NCI-H1417 treated with DMSO at 0.1 percent for 48 hours (cell line): ENCODE results near the gene AIF1.

Experiments used
- DNase-seq: peaks from one replicate; lab custom pipeline; 2025; lab: John Stamatoyannopoulos, UW

Gene AIF1

DNA sequence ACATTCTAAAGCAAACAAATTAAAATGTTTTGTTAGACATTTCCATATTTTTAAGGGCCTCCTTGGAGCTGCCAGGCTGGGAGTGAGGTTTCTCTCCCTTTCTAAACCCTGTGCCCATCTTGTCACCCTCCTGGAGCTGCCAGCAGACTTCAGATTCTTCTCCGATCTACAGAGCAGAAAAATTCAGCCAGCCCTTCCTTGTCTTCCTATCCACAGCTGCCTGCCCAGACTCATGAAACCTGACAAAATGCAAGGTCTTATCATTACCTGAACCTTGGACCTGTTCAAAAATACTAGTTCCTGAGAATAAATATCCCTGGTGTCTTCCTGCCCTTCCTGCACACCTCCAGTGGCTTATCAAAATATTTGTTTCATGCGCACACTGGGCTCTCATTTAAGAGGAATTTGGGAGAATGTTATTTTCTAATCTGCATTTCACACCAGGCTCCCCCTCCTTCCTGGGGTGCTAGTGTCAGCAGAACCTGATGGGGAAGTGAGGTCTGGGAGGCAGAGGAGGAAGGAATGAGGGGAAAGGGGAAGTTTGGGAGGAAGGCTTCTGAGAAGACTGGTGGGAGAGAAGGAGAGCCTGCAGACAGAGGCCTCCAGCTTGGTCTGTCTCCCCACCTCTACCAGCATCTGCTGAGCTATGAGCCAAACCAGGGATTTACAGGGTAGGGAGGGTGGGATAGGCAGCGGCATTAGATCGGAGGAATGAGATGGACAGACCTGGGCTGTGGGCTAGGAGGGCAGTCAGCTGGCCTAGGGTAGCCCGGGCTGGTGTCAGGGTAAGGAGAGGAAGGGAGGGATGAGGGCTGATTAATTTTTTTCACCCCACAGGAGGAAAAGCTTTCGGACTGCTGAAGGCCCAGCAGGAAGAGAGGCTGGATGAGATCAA lies at the start of gene AIF1:
Gene AIF1, plus strand, starts transcription at position 551 of the 895 bp plus-strand sequence. Its CDS starts 96 bp downstream, at position 647.
- no peak for DNase-seq

DNA sequence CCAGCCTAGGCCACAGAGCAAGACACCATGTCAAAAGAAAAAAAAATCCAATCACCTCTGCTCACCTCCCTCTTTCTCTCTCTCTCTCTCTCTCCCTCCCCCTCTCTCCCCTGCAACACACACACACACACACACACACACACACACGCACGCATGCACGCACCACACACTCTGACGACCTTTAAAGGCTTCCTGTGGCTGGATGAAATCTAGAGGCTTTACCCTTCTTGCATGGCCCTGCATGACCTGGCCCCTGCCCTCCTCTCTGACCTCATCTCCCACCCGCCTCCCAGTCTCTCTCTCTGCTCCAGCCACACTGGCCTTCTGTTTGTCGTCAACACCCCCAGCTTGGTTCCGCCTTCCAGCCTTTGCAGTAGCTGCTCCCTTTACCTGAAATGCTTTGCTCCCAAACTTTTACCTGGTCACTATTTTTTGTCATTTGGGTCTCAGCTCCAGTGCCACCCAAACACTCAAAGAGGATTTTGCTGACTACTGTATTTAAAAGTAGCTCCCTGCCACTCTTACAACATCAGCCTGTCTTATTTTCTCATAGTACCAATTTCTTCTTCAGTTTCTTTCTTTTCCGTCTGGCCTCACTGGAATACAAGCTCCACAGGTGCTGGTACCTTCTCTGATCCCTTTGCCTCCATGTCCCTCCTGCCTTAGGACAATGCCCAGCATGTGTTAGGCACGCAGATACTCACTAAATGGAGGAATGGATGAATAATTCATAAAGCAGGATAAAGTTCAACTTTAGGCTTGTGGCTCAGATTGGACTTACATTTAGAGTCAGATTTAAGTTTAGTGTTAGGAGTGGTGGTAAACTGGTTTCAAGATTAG lies 47.3 kb upstream of the AIF1 start:
- no peak for DNase-seq

DNA sequence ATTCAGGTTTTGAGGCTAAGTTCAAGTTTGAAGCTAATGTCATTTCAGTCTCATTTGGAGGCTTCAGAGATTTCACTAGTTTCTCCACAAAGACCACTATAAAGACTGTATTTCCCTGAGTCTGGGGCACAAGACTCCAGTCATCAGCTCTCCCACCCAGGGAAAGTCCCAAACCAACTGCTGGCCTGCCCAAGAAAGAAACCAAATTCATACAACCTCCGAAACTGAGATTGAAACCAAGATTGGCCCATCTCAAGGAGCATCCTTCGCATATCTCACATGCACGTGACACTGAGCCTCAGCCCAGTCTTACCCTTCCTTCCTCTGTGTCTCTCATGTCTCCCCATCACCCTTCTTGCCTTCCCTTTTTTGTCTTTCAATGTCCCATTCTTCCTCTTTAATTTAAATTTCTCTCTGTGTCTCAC lies 46.5 kb upstream of the AIF1 start:
- DNase-seq = no peak

DNA sequence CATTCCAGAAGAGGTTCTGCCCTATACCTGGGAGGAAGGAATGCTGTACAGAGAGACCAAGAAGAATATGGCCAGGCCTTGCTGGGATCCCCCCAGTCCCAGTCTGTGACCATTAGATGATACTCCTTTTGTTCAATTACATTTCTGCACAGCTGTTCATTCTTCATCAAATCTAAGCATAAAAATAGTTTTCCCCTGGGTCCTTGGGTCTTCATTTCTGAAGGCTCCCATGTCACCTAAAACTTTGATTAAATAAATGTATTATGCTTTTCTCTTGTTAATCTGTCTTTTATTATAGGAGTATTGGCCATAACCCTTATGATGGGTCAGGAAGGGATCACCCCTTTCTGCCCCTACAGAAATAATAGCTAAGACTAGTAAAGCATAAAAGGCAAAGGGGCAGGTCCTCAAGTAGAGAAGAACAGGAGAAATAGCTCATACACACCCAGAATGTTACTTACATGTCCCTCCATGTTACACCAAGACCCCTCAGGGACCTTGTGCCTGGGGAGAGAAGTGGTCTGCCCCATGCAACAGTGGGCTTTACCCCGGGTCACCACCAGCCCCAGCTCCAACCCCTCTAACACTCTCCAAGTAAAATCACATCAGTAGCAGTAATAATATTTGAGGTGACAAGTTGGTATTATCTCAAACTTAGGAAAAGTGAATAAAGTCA lies 45.0 kb upstream of the AIF1 start:
- no peak for DNase-seq

DNA sequence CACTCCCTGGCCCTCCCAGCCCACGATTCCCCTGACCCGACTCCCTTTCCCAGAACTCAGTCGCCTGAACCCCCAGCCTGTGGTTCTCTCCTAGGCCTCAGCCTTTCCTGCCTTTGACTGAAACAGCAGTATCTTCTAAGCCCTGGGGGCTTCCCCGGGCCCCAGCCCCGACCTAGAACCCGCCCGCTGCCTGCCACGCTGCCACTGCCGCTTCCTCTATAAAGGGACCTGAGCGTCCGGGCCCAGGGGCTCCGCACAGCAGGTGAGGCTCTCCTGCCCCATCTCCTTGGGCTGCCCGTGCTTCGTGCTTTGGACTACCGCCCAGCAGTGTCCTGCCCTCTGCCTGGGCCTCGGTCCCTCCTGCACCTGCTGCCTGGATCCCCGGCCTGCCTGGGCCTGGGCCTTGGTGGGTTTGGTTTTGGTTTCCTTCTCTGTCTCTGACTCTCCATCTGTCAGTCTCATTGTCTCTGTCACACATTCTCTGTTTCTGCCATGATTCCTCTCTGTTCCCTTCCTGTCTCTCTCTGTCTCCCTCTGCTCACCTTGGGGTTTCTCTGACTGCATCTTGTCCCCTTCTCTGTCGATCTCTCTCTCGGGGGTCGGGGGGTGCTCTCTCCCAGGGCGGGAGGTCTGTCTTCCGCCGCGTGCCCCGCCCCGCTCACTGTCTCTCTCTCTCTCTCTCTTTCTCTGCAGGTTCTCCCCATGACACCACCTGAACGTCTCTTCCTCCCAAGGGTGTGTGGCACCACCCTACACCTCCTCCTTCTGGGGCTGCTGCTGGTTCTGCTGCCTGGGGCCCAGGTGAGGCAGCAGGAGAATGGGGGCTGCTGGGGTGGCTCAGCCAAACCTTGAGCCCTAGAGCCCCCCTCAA lies 42.8 kb upstream of the AIF1 start, which contains the start of gene LTA:
Gene LTA, plus strand, starts transcription at position 249 of the 871 bp plus-strand sequence. Its CDS starts 454 bp downstream, at position 703.
- no peak for DNase-seq

DNA sequence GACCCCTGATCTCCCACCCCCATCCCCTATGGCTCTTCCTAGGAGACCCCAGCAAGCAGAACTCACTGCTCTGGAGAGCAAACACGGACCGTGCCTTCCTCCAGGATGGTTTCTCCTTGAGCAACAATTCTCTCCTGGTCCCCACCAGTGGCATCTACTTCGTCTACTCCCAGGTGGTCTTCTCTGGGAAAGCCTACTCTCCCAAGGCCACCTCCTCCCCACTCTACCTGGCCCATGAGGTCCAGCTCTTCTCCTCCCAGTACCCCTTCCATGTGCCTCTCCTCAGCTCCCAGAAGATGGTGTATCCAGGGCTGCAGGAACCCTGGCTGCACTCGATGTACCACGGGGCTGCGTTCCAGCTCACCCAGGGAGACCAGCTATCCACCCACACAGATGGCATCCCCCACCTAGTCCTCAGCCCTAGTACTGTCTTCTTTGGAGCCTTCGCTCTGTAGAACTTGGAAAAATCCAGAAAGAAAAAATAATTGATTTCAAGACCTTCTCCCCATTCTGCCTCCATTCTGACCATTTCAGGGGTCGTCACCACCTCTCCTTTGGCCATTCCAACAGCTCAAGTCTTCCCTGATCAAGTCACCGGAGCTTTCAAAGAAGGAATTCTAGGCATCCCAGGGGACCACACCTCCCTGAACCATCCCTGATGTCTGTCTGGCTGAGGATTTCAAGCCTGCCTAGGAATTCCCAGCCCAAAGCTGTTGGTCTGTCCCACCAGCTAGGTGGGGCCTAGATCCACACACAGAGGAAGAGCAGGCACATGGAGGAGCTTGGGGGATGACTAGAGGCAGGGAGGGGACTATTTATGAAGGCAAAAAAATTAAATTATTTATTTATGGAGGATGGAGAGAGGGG lies 41.6 kb upstream of the AIF1 start:
- DNase-seq = no peak

DNA sequence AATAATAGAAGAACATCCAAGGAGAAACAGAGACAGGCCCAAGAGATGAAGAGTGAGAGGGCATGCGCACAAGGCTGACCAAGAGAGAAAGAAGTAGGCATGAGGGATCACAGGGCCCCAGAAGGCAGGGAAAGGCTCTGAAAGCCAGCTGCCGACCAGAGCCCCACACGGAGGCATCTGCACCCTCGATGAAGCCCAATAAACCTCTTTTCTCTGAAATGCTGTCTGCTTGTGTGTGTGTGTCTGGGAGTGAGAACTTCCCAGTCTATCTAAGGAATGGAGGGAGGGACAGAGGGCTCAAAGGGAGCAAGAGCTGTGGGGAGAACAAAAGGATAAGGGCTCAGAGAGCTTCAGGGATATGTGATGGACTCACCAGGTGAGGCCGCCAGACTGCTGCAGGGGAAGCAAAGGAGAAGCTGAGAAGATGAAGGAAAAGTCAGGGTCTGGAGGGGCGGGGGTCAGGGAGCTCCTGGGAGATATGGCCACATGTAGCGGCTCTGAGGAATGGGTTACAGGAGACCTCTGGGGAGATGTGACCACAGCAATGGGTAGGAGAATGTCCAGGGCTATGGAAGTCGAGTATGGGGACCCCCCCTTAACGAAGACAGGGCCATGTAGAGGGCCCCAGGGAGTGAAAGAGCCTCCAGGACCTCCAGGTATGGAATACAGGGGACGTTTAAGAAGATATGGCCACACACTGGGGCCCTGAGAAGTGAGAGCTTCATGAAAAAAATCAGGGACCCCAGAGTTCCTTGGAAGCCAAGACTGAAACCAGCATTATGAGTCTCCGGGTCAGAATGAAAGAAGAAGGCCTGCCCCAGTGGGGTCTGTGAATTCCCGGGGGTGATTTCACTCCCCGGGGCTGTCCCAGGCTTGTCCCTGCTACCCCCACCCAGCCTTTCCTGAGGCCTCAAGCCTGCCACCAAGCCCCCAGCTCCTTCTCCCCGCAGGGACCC lies 40.6 kb upstream of the AIF1 start:
- DNase-seq = no peak

DNA sequence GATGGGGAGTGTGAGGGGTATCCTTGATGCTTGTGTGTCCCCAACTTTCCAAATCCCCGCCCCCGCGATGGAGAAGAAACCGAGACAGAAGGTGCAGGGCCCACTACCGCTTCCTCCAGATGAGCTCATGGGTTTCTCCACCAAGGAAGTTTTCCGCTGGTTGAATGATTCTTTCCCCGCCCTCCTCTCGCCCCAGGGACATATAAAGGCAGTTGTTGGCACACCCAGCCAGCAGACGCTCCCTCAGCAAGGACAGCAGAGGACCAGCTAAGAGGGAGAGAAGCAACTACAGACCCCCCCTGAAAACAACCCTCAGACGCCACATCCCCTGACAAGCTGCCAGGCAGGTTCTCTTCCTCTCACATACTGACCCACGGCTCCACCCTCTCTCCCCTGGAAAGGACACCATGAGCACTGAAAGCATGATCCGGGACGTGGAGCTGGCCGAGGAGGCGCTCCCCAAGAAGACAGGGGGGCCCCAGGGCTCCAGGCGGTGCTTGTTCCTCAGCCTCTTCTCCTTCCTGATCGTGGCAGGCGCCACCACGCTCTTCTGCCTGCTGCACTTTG lies 39.6 kb upstream of the AIF1 start, which contains the start of gene TNF:
Gene TNF, plus strand, starts transcription at position 231 of the 567 bp plus-strand sequence. Its CDS starts 177 bp downstream, at position 408.
- no peak for DNase-seq

DNA sequence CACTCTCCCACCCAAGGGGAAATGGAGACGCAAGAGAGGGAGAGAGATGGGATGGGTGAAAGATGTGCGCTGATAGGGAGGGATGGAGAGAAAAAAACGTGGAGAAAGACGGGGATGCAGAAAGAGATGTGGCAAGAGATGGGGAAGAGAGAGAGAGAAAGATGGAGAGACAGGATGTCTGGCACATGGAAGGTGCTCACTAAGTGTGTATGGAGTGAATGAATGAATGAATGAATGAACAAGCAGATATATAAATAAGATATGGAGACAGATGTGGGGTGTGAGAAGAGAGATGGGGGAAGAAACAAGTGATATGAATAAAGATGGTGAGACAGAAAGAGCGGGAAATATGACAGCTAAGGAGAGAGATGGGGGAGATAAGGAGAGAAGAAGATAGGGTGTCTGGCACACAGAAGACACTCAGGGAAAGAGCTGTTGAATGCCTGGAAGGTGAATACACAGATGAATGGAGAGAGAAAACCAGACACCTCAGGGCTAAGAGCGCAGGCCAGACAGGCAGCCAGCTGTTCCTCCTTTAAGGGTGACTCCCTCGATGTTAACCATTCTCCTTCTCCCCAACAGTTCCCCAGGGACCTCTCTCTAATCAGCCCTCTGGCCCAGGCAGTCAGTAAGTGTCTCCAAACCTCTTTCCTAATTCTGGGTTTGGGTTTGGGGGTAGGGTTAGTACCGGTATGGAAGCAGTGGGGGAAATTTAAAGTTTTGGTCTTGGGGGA lies 38.9 kb upstream of the AIF1 start:
- no peak for DNase-seq

DNA sequence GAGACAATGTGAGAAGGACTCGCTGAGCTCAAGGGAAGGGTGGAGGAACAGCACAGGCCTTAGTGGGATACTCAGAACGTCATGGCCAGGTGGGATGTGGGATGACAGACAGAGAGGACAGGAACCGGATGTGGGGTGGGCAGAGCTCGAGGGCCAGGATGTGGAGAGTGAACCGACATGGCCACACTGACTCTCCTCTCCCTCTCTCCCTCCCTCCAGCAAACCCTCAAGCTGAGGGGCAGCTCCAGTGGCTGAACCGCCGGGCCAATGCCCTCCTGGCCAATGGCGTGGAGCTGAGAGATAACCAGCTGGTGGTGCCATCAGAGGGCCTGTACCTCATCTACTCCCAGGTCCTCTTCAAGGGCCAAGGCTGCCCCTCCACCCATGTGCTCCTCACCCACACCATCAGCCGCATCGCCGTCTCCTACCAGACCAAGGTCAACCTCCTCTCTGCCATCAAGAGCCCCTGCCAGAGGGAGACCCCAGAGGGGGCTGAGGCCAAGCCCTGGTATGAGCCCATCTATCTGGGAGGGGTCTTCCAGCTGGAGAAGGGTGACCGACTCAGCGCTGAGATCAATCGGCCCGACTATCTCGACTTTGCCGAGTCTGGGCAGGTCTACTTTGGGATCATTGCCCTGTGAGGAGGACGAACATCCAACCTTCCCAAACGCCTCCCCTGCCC lies 38.0 kb upstream of the AIF1 start:
- no peak for DNase-seq

DNA sequence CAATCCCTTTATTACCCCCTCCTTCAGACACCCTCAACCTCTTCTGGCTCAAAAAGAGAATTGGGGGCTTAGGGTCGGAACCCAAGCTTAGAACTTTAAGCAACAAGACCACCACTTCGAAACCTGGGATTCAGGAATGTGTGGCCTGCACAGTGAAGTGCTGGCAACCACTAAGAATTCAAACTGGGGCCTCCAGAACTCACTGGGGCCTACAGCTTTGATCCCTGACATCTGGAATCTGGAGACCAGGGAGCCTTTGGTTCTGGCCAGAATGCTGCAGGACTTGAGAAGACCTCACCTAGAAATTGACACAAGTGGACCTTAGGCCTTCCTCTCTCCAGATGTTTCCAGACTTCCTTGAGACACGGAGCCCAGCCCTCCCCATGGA lies 37.5 kb upstream of the AIF1 start:
- DNase-seq = no peak

DNA sequence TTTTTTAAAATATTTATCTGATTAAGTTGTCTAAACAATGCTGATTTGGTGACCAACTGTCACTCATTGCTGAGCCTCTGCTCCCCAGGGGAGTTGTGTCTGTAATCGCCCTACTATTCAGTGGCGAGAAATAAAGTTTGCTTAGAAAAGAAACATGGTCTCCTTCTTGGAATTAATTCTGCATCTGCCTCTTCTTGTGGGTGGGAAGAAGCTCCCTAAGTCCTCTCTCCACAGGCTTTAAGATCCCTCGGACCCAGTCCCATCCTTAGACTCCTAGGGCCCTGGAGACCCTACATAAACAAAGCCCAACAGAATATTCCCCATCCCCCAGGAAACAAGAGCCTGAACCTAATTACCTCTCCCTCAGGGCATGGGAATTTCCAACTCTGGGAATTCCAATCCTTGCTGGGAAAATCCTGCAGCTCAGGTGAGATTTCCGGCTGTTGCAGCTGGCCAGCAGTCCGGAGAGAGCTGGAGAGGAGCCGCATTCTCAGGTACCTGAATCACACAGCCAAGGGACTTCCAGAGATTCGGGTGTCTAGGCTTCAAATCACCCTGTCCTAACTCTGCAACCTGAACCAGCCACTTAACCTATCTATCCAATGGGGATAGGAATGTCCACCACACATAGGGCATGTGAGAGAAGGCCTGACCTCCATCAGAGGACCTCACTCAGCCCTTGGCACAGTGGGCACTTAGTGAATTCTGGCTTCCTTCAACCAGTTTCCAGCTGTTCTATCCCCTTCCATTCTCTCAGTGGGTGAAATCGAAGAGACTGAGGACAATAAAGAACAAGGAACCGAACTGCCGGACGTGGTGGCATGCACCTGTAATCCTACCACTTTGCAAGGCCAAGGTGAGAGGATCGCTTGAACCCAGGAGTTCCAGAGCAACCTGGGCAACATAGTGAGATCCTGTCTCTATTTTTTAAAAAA lies 36.6 kb upstream of the AIF1 start:
- no peak for DNase-seq

DNA sequence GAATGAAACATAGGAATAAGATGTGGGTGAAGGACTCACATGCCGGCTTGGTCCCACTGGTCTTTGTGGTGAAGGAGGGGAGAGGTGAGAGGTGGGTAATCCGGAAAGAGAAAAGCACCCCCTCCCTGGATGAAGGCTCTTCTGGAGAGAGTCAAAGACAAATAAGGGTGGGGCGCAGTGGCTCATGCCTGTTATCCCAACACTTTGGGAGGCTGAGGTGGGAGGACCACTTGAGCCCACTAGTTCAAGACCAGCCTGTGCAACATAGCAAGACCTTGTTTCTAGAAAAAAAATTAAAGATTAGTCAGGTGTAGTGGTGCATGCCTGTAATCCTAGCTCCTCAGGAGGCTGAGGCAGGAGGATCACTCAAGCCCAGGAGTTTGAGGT lies 35.9 kb upstream of the AIF1 start:
- DNase-seq = no peak

DNA sequence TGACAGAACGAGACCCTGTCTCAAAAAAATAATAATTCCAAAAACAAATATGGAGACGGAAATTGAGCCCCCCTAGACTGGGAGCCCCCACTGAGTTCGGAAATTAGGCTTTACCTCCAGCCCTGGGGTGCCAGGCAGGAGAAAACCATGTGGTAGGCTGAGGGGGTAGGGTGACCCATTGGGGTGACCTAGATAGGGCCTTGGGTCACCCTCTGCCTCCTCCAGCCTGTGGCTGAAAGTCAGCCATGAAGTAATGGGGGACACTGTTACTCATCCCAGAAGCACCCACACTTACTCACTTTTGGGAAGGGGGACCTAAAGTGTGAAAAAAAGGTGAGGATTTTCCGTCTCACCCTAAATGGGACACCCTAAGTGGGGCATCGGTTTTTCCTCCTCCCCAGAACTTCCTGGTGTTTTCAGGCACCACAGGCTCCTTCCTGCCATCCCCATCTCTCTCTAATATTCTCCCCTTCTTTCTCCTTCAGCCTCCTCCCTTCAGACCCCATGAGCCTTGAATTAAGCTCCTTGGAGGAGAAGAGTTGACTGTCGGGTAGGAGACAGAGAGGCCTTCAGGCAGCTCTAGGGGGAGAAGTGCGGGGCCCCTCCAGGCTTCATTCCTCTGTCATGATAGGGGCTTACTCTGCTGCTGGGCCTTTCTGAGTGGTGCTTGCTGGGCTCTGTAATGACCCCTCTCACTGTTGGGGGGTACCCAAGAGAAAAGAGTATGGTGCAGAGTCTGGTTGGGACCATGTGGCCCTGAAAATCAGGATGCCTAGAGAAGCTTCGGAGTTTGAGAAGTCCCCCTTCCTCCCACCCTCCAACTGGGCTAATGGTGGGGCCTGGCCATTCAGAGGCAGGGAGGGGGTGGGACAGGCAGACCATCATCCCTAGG lies 35.2 kb upstream of the AIF1 start:
- no peak for DNase-seq

DNA sequence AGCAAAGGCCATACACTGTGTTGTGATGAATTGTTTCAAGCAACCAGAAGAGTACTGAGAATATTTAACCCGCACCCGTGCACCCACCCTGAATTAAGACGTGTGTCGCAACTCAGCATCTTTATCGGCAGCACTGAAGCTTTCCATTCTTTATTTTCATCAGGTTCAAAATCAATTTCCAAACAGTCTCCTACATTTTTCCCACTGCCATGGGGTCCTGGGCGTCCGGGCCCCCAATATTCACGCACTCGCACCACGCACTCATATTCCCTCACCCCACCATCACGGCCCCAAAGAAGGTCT lies 34.6 kb upstream of the AIF1 start:
- DNase-seq = no peak
